Smooth muscle cell (in vitro differentiated cells): ENCODE measurements around the gene ARPP21. TPM values are rescaled to one million over a fixed set of nuclear protein-coding genes. Genes with fewer than 3 reads are reported as not detected.

Experiments
- DNase-seq: peaks from one replicate; lab custom pipeline; 2025; ENCODE audit not compliant: unreplicated experiment; lab: John Stamatoyannopoulos, UW
- H2AFZ ChIP-seq: fragments of 200-600 bp; sonication (generic); 2 replicates; pipeline ENCODE4 v1.6.0; 2016; ENCODE audit warnings: antibody characterized with exemption, low read depth, mild to moderate bottlenecking
- H3F3A ChIP-seq: fragments of 200-600 bp; sonication (generic); 2 replicates; pipeline ENCODE4 v1.6.0; 2017; ENCODE audit warnings: antibody characterized with exemption, low read depth
- H3K27ac ChIP-seq: fragments of 200-600 bp; sonication (generic); 2 replicates; pipeline ENCODE4 v1.5.1; 2016; ENCODE audit warnings: low read depth, mild to moderate bottlenecking
- H3K27me3 ChIP-seq: fragments of 200-600 bp; sonication (generic); 2 replicates; pipeline ENCODE4 v1.6.1; 2016; ENCODE audit warnings: low read depth, mild to moderate bottlenecking
- H3K36me3 ChIP-seq: fragments of 200-600 bp; sonication (generic); 2 replicates; pipeline ENCODE4 v1.5.1; 2016; ENCODE audit warnings: low read depth
- H3K4me1 ChIP-seq: fragments of 200-600 bp; sonication (generic); 2 replicates; pipeline ENCODE4 v1.5.1; 2016; ENCODE audit warnings: low read depth
- H3K4me2 ChIP-seq: fragments of 200-600 bp; sonication (generic); 2 replicates; pipeline ENCODE4 v1.6.0; 2016; ENCODE audit warnings: mild to moderate bottlenecking
- H3K4me3 ChIP-seq: fragments of 200-600 bp; sonication (generic); 2 replicates; pipeline ENCODE4 v1.5.1; 2016; ENCODE audit warnings: mild to moderate bottlenecking
- H3K79me2 ChIP-seq: fragments of 200-600 bp; sonication (generic); 2 replicates; pipeline ENCODE4 v1.6.0; 2016; ENCODE audit warnings: low read depth, mild to moderate bottlenecking
- H3K9ac ChIP-seq: fragments of 200-600 bp; sonication (generic); 2 replicates; pipeline ENCODE4 v1.6.0; 2016; ENCODE audit warnings: low read depth
- H3K9me3 ChIP-seq: fragments of 200-600 bp; sonication (generic); replicated peaks from 2 replicates; pipeline ENCODE4 v1.5.1; 2016; ENCODE audit warnings: low read depth
- H4K20me1 ChIP-seq: fragments of 200-600 bp; sonication (generic); 2 replicates; pipeline ENCODE4 v1.6.0; 2016; ENCODE audit warnings: low read depth
- CTCF ChIP-seq: fragments of 200-600 bp; sonication (generic); IDR thresholded peaks from 2 replicates; pipeline ENCODE4 v1.5.1; 2017; ENCODE audit warnings: borderline replicate concordance, mild to moderate bottlenecking, antibody characterized with exemption; ENCODE audit not compliant: insufficient read depth, poor library complexity, severe bottlenecking
- WGBS: methylation state at CpG from one replicate; pipeline ENCODE4 v1.1.7; 2016; ENCODE audit warnings: low lambda C conversion rate; 5-methylcytosine and 5-hydroxymethylcytosine counted together
- polyA plus RNA-seq: library from polyadenylated mRNA; unstranded; fragments of >200 nt; fragmentation: Nextera tagmentation; extraction: Ambion mirVana; gene quantifications from 2 replicates; pipeline ENCODE4 v1.2.1, GENCODE V29; 2016
- total RNA-seq: library from RNA; depleted of rRNA; stranded (reverse); fragments of >200 nt; gene quantifications from 2 replicates; pipeline ENCODE4 v1.2.3, GENCODE V29; 2014

The ARPP21 gene
- total and polyA plus RNA-seq, 2 experiments from 2014 or later, result not detected

GRCh38 chr3:35647461-35647860 is 8.1 kb downstream of the ARPP21 start:
- H3K27ac ChIP-seq, result no peak overlapping the region
- TF ChIP-seq CTCF, result no peak
- no peak overlapping the region for H3K4me3 ChIP-seq
- H3K27me3 ChIP-seq, result peaks cover 22% of the 10 kb centered on the region
- H3K9me3 ChIP-seq, result no peaks in the 10 kb centered on the region
- no peaks in the 10 kb centered on the region for H3K79me2 ChIP-seq
- H3K4me2 ChIP-seq, result no peak overlapping the region
- 91% methylated on average over 4 of the region's 4 CpGs for WGBS
- no peak for DNase-seq
- no peaks in the 10 kb centered on the region for H3K36me3 ChIP-seq
- H4K20me1 ChIP-seq, result no peaks in the 10 kb centered on the region
- H3K4me1 ChIP-seq, result no peaks in the 10 kb centered on the region
- H3K9ac ChIP-seq, result no peak overlapping the region
- H3F3A ChIP-seq, result peaks cover 6% of the 10 kb centered on the region
- no peak overlapping the region for H2AFZ ChIP-seq

DNA sequence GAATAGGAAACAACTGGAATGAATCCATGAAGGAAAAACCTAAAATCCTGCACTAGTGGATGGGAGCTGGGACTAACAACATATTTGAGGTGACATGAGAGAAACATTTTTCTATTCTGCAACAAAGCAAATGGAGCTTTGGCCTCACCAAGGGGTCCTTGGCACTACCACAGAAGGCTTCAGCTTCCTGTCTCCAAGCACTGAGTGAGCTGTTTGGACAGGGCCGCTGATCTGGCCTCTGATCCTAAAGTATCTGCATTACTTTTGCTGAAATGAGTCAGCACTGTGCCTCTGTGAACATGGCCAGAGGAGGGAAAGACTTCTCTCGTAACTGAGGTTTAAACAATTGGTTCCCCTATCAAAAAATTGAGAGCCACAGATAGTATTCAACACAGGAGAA is 9.0 kb downstream of the ARPP21 start:
- DNase-seq, result no peak
- H3K27ac ChIP-seq, result no peak overlapping the region
- no peak overlapping the region for H3K4me2 ChIP-seq
- H3K9ac ChIP-seq, result no peak overlapping the region
- WGBS, result 37% methylated on average over 2 of the region's 2 CpGs
- TF ChIP-seq CTCF, result no peak
- H3K4me3 ChIP-seq, result no peak overlapping the region
- no peaks in the 10 kb centered on the region for H3K79me2 ChIP-seq
- no peaks in the 10 kb centered on the region for H3K9me3 ChIP-seq
- no peaks in the 10 kb centered on the region for H3K36me3 ChIP-seq
- H2AFZ ChIP-seq, result no peak overlapping the region
- peaks cover 6% of the 10 kb centered on the region for H3F3A ChIP-seq
- peaks cover 13% of the 10 kb centered on the region for H3K27me3 ChIP-seq
- no peaks in the 10 kb centered on the region for H4K20me1 ChIP-seq
- no peaks in the 10 kb centered on the region for H3K4me1 ChIP-seq

GRCh38 chr3:35649405-35649804 is 10.1 kb downstream of the ARPP21 start:
- Histone ChIP-seq H3K4me2 (no peak overlapping the region), H4K20me1 (no peaks in the 10 kb centered on the region), H3K27me3 (peaks cover 3% of the 10 kb centered on the region), H3K4me1 (no peaks in the 10 kb centered on the region), H3K27ac (no peak overlapping the region), H3K79me2 (no peaks in the 10 kb centered on the region), H3K9me3 (no peaks in the 10 kb centered on the region), H3F3A (peaks cover 6% of the 10 kb centered on the region), H2AFZ (no peak overlapping the region), H3K4me3 (no peak overlapping the region), H3K9ac (no peak overlapping the region), H3K36me3 (no peaks in the 10 kb centered on the region)
- WGBS, result 81% methylated on average over 2 of the region's 2 CpGs
- DNase-seq, result no peak
- TF ChIP-seq CTCF, result no peak

DNA sequence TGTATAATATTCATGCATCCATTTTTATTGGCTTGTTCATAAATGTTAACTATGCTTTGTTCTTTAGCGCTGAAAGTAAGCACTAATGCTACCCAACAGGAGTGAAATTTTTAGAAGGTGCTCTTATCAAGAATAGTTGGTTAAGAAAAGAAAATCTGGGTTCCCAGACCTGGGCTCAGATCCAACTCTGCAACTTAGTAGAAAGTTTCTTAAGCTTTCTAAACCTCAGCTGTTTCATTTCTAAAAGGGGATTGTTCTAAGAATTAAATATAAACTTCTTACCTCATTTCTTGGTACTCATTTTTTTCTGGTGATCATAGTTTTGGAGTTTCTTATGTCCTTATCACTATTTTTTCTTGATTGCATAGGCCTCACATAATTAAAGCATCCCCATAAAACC is 12.1 kb downstream of the ARPP21 start:
- Histone ChIP-seq H3K36me3 (no peaks in the 10 kb centered on the region), H3K4me2 (no peak overlapping the region), H3F3A (peaks cover 6% of the 10 kb centered on the region), H3K27me3 (no peaks in the 10 kb centered on the region), H3K9me3 (no peaks in the 10 kb centered on the region), H3K27ac (no peak overlapping the region), H2AFZ (no peak overlapping the region), H3K4me1 (no peaks in the 10 kb centered on the region), H3K79me2 (no peaks in the 10 kb centered on the region), H4K20me1 (no peaks in the 10 kb centered on the region), H3K9ac (no peak overlapping the region), H3K4me3 (no peak overlapping the region)
- 100% methylated on average over 1 of the region's 1 CpG for WGBS
- no peak for TF ChIP-seq CTCF
- DNase-seq, result no peak
